ENCODE results near the gene TUBG1. TPM values are rescaled to one million over a fixed set of nuclear protein-coding genes. Genes with fewer than 3 reads are reported as not detected.
"Not testable (repeated sequence)": the region's sequence is repeated elsewhere in the genome, so short reads cannot be mapped to it uniquely, and the experiment has no call there.

TUBG1 gene
- total RNA-seq, 2 donors from 2014 or later: 45.3 to 54.8 TPM

GRCh38 chr17:42657824-42658588, 48.5 kb downstream of the TUBG1 start:
- ATAC-seq: no peak
- DNase-seq: no peak
- intact Hi-C loops (cut with DNase I): no loop called here

GRCh38 chr17:42659079-42659931, 49.8 kb downstream of the TUBG1 start, which contains the start of gene TUBG2:
Gene TUBG2 (plus strand): TSS chr17:42659284. CDS start chr17:42659504, 220 bp downstream.
- peak; percentile 96 for ATAC-seq
- intact Hi-C loops (cut with DNase I): no loop called here

GRCh38 chr17:42659932-42660274, 50.4 kb downstream of the TUBG1 start:
- DNase-seq; intact Hi-C loops (cut with DNase I): not testable (repeated sequence)
- ATAC-seq: peak; percentile 35 to 44

More at GRCh38 chr17:42659079-42659931, 49.8 kb downstream of the TUBG1 start, which contains the start of gene TUBG2:
- DNase-seq: peak; percentile 91

- ATAC-seq (no peak), DNase-seq (no peak)
- intact Hi-C loops (cut with DNase I): no loop called here
Observed at GRCh38 chr17:42660692-42661345, 51.3 kb downstream of the TUBG1 start.

Other genes starting within 250 kb of the TUBG1 start
- 100 to 1,000 TPM; 106 to 241 TPM for gene STAT3, start 221.2 kb upstream of the TUBG1 start, total RNA-seq
- gene CAVIN1, start 186.4 kb upstream of the TUBG1 start, total RNA-seq: 100 to 1,000 TPM; 258 to 297 TPM
- 10 to 100 TPM; 40.3 to 55.4 TPM for gene ATP6V0A1, start 150.8 kb upstream of the TUBG1 start, total RNA-seq
- gene NAGLU, start 73.4 kb upstream of the TUBG1 start, total RNA-seq: 10 to 100 TPM; 15.1 to 20.7 TPM
- 1 to 10 TPM; 2.8 to 3.7 TPM for gene HSD17B1, start 56.8 kb upstream of the TUBG1 start, total RNA-seq
- gene COASY, start 47.5 kb upstream of the TUBG1 start, total RNA-seq: 10 to 100 TPM; 37.2 to 37.5 TPM
- 10 to 100 TPM; 51.3 to 55.3 TPM for gene MLX, start 42.6 kb upstream of the TUBG1 start, total RNA-seq
- 1 to 10 TPM; 2.2 to 3.4 TPM for gene PSMC3IP, start 32.0 kb upstream of the TUBG1 start, total RNA-seq
- gene RETREG3, start 309 bp upstream of the TUBG1 start, total RNA-seq: 10 to 100 TPM; 26.0 to 26.1 TPM
- gene TUBG2, start 49.6 kb downstream of the TUBG1 start, total RNA-seq: 10 to 100 TPM; 14.4 to 15.8 TPM
- 10 to 100 TPM; 18.1 to 19.9 TPM for gene PLEKHH3, start 67.3 kb downstream of the TUBG1 start, total RNA-seq
- gene CCR10, start 72.2 kb downstream of the TUBG1 start, total RNA-seq: 1 to 10 TPM; 1.7 to 3.3 TPM
- gene CNTNAP1, start 72.8 kb downstream of the TUBG1 start, total RNA-seq: 1 to 10 TPM; 4.7 to 7.2 TPM
- gene EZH1, start 135.4 kb downstream of the TUBG1 start, total RNA-seq: 10 to 100 TPM; 28.7 to 38.1 TPM
- 10 to 100 TPM; 40.9 to 49.7 TPM for gene RAMP2, start 151.5 kb downstream of the TUBG1 start, total RNA-seq
- 10 to 100 TPM; 30.0 to 32.1 TPM for gene VPS25, start 163.8 kb downstream of the TUBG1 start, total RNA-seq
- not detected for gene WNK4, start 170.9 kb downstream of the TUBG1 start, total RNA-seq
- 10 to 100 TPM; 60.3 to 63.9 TPM for gene COA3, start 189.0 kb downstream of the TUBG1 start, total RNA-seq
- under 1 TPM in 1 of 2 donors, not detected in 1; 0.44 TPM for gene CNTD1, start 189.2 kb downstream of the TUBG1 start, total RNA-seq
- gene BECN1, start 214.6 kb downstream of the TUBG1 start, total RNA-seq: 10 to 100 TPM; 63.5 to 72.5 TPM
- gene PSME3, start 223.7 kb downstream of the TUBG1 start, total RNA-seq: 10 to 100 TPM; 67.8 to 83.3 TPM
- 1 to 10 TPM; 1.6 to 3.8 TPM for gene AOC2, start 234.9 kb downstream of the TUBG1 start, total RNA-seq
- gene AOC3, start 241.5 kb downstream of the TUBG1 start, total RNA-seq: 10 to 100 TPM; 56.6 to 96.4 TPM